CD1c-positive myeloid dendritic cell (primary cell): ENCODE results near the gene DKK3.
"Not testable (repeated sequence)": the region's sequence is repeated elsewhere in the genome, so short reads cannot be mapped to it uniquely, and the experiment has no call there.

Source experiments
- DNase-seq: peaks from one replicate; pipeline ENCODE4 v3.0.0-alpha.2; 2016; ENCODE audit errors: extremely low spot score

The DKK3 gene

GRCh38 chr11:12007769-12008737 is at the start of gene DKK3:
Gene DKK3, minus strand, starts transcription at chr11:12008626. Its CDS starts 44 bp downstream, at chr11:12008582.
- DNase-seq = no peak

GRCh38 chr11:12057299-12057980 is 49.0 kb upstream of the DKK3 start:
- DNase-seq = no peak

- no peak for DNase-seq
These were observed 47.7 kb upstream of the DKK3 start for GRCh38 chr11:12056119-12056518.

GRCh38 chr11:12053606-12054361 is 45.4 kb upstream of the DKK3 start:
- no peak for DNase-seq

GRCh38 chr11:12052676-12053605 is 44.5 kb upstream of the DKK3 start:
- DNase-seq = no peak

GRCh38 chr11:12051287-12051662 is 42.8 kb upstream of the DKK3 start:
- DNase-seq = no peak

- DNase-seq = no peak
These were observed 42.3 kb upstream of the DKK3 start for GRCh38 chr11:12050470-12051286.

- DNase-seq = no peak
These were observed 40.7 kb upstream of the DKK3 start for GRCh38 chr11:12048936-12049790.

- DNase-seq = no peak
These were observed 38.3 kb upstream of the DKK3 start for GRCh38 chr11:12046636-12047236.

GRCh38 chr11:12045914-12046635 is 37.6 kb upstream of the DKK3 start:
- DNase-seq = peak; percentile 67

- no peak for DNase-seq
These were observed 36.4 kb upstream of the DKK3 start for GRCh38 chr11:12044799-12045198.

- DNase-seq = peak; percentile 71
These were observed 35.7 kb upstream of the DKK3 start for GRCh38 chr11:12043959-12044791.

GRCh38 chr11:12043221-12043620 is 34.8 kb upstream of the DKK3 start:
- DNase-seq = no peak

GRCh38 chr11:12042215-12042676 is 33.8 kb upstream of the DKK3 start:
- peak; percentile 76 for DNase-seq

GRCh38 chr11:12040719-12041118 is 32.3 kb upstream of the DKK3 start:
- DNase-seq = not testable (repeated sequence)

- no peak for DNase-seq
These were observed 24.5 kb upstream of the DKK3 start for GRCh38 chr11:12032968-12033367.
